ENCODE measurements around the gene HOXC5.

HOXC5 gene

DNA sequence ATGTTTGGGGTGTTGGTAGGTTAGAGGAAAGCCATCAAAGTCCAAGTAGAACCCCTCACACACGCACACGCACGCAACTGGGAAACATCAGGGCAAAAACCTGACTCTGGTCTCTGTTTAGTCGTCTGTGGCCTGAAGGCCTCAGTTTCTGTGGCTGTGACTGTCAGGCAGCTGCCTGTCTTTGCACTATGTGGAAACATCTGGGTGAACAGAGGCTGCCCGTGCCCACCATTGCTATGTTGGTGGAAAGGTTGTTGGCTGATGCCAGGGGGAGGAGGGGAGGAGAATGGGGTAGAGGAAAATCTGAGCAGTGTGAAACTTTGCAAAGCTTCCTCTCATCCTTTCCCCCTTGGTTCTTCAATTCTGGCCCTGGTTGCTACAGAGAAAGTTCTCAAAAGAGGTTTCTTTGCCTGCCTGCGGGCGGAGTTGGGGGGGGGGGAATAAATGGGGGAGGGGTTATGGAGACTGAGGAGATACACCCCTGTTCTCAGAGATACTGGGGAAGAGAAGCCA is 40.4 kb upstream of the HOXC5 start:
- H3K9me3 ChIP-seq (replicated peaks; ENCODE audit: insufficient read depth, low read length) = no peaks in the 10 kb centered on the region
- no peaks in the 10 kb centered on the region for H4K20me1 ChIP-seq (ENCODE audit: insufficient read depth, low read length)
- TF ChIP-seq, protein P1, sequence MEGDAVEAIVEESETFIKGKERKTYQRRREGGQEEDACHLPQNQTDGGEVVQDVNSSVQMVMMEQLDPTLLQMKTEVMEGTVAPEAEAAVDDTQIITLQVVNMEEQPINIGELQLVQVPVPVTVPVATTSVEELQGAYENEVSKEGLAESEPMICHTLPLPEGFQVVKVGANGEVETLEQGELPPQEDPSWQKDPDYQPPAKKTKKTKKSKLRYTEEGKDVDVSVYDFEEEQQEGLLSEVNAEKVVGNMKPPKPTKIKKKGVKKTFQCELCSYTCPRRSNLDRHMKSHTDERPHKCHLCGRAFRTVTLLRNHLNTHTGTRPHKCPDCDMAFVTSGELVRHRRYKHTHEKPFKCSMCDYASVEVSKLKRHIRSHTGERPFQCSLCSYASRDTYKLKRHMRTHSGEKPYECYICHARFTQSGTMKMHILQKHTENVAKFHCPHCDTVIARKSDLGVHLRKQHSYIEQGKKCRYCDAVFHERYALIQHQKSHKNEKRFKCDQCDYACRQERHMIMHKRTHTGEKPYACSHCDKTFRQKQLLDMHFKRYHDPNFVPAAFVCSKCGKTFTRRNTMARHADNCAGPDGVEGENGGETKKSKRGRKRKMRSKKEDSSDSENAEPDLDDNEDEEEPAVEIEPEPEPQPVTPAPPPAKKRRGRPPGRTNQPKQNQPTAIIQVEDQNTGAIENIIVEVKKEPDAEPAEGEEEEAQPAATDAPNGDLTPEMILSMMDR (IDR thresholded peaks at IDR 0.05; ENCODE audit: low read length) = no peak
- TF ChIP-seq EZH2phosphoT487 (IDR thresholded peaks at IDR 0.05; ENCODE audit: low read length) (no peak), EZH2 (optimal IDR thresholded peaks at IDR 0.05; ENCODE audit: low read depth, low read length) (no peak)
- no peak overlapping the region for H3K9ac ChIP-seq (ENCODE audit: low read length)
- no peak overlapping the region for H3K27ac ChIP-seq (ENCODE audit: low read length)
- no peak overlapping the region for H2AFZ ChIP-seq (ENCODE audit: low read length)
- no peak overlapping the region for H3K4me3 ChIP-seq (ENCODE audit: low read length)
- H3K36me3 ChIP-seq (replicated peaks; ENCODE audit: insufficient read depth, low read length) = no peaks in the 10 kb centered on the region
- H3K4me1 ChIP-seq (ENCODE audit: low read length) = peaks cover 23% of the 10 kb centered on the region; the same call in 1 of the 2 replicates
- DNase-seq = no peak
- H3K27me3 ChIP-seq (replicated peaks; ENCODE audit: insufficient read depth, low read length) = peaks cover 96% of the 10 kb centered on the region
- no peak overlapping the region for H3K4me2 ChIP-seq (ENCODE audit: low read depth, low read length)
- no peaks in the 10 kb centered on the region for H3K79me2 ChIP-seq (ENCODE audit: low read length)
- H3K9me2 ChIP-seq (replicated peaks; ENCODE audit: insufficient read depth, low read length) = no peaks in the 10 kb centered on the region
- H3F3A ChIP-seq (ENCODE audit: insufficient read depth, low read length) = 0 out of 2 replicates have a peak, but pooled peaks cover 6% of the 10 kb centered on the region

DNA sequence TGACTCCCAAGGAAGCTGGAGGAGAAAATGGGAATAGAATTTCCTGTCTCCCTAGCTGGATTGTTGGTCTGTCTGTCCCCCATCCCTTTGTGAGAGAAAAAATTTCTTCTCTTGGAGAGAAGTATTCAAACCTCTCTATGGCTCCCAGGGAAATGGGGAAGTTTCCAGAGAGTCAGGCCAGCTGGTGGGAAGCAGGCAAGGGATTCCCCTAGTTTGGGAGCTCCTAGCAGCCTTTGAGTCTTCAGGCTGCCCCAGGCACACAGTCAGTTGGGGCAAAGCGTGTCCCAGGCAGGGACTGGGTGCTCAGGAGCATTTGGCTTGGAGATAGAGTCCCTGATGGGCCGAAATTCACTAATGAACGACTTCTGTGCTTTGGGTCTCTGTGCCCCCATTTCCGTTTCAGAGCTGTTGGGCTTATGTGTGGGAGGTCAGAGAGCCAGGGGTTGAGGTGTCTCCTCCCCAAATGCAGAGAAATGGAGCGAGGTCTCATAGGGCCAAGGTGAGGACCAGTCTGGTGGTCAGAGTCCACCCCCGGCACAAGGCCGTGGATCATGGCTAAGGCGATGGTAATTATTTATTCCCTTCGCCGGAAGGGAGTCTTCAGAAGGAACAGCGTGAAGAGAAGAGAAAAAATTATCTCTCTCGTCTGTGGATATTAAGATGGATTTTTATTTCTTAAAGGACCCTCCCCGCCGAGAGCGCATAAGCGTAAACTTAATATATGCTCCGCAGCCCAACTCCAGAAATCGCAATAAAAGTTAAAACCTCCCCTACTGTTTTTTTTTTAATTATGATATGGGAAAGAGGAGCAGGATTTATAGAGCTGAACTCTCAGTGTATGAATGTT is 39.5 kb upstream of the HOXC5 start:
- Histone ChIP-seq H3K9me2 (replicated peaks; ENCODE audit: insufficient read depth, low read length) (no peaks in the 10 kb centered on the region), H3K36me3 (replicated peaks; ENCODE audit: insufficient read depth, low read length) (no peaks in the 10 kb centered on the region), H3K27me3 (replicated peaks; ENCODE audit: insufficient read depth, low read length) (peaks cover 96% of the 10 kb centered on the region), H3K4me2 (ENCODE audit: low read depth, low read length) (no peak overlapping the region), H3K79me2 (ENCODE audit: low read length) (no peaks in the 10 kb centered on the region), H3F3A (ENCODE audit: insufficient read depth, low read length) (0 out of 2 replicates have a peak, but pooled peaks cover 6% of the 10 kb centered on the region), H2AFZ (ENCODE audit: low read length) (no peak overlapping the region), H3K9ac (ENCODE audit: low read length) (no peak overlapping the region), H3K9me3 (replicated peaks; ENCODE audit: insufficient read depth, low read length) (no peaks in the 10 kb centered on the region), H3K4me3 (ENCODE audit: low read length) (no peak overlapping the region), H3K27ac (ENCODE audit: low read length) (no peak overlapping the region), H4K20me1 (ENCODE audit: insufficient read depth, low read length) (no peaks in the 10 kb centered on the region), H3K4me1 (ENCODE audit: low read length) (peaks cover 21% of the 10 kb centered on the region; the same call in 1 of the 2 replicates)
- DNase-seq = no peak
- no peak for TF ChIP-seq EZH2phosphoT487 (IDR thresholded peaks at IDR 0.05; ENCODE audit: low read length)
- TF ChIP-seq, protein P1 (IDR thresholded peaks at IDR 0.05; ENCODE audit: low read length) = no peak
- no peak for TF ChIP-seq EZH2 (optimal IDR thresholded peaks at IDR 0.05; ENCODE audit: low read depth, low read length)

DNA sequence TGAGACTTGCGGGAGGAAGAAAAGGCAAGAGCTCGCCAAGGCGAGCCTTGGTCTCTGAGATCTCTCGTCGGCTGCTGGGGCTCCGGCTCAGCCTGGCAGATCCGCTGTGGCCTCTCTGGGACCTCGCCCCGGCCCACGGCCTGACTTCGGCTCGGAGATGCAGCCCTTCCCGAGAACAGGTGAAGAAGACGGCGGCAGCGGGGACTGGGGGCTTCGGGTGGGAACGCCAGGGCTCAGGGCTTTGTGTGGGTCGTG is 38.9 kb upstream of the HOXC5 start:
- Histone ChIP-seq H3K27ac (ENCODE audit: low read length) (no peak overlapping the region), H3F3A (ENCODE audit: insufficient read depth, low read length) (0 out of 2 replicates have a peak, but pooled peaks cover 6% of the 10 kb centered on the region), H3K4me3 (ENCODE audit: low read length) (no peak overlapping the region), H3K9me2 (replicated peaks; ENCODE audit: insufficient read depth, low read length) (no peaks in the 10 kb centered on the region), H3K27me3 (replicated peaks; ENCODE audit: insufficient read depth, low read length) (peaks cover 96% of the 10 kb centered on the region), H3K36me3 (replicated peaks; ENCODE audit: insufficient read depth, low read length) (no peaks in the 10 kb centered on the region), H3K9ac (ENCODE audit: low read length) (no peak overlapping the region), H3K9me3 (replicated peaks; ENCODE audit: insufficient read depth, low read length) (no peaks in the 10 kb centered on the region), H4K20me1 (ENCODE audit: insufficient read depth, low read length) (no peaks in the 10 kb centered on the region), H2AFZ (ENCODE audit: low read length) (no peak overlapping the region), H3K4me2 (ENCODE audit: low read depth, low read length) (no peak overlapping the region), H3K4me1 (ENCODE audit: low read length) (peaks cover 16% of the 10 kb centered on the region; the same call in 1 of the 2 replicates), H3K79me2 (ENCODE audit: low read length) (no peaks in the 10 kb centered on the region)
- TF ChIP-seq, protein P1 (IDR thresholded peaks at IDR 0.05; ENCODE audit: low read length) = no peak
- TF ChIP-seq EZH2phosphoT487 (IDR thresholded peaks at IDR 0.05; ENCODE audit: low read length) (no peak), EZH2 (optimal IDR thresholded peaks at IDR 0.05; ENCODE audit: low read depth, low read length) (no peak)
- no peak for DNase-seq
